Lower lobe of right lung (tissue), 2 donors: ENCODE data around the gene TOR1A. TPM values are rescaled to one million over a fixed set of nuclear protein-coding genes. Genes with fewer than 3 reads are reported as not detected.

ENCODE experiments used
- ATAC-seq, 2 donors: fragments of 200-7000 bp; cut with Tn5 transposase; one replicate each; pipeline ENCODE4 v1.9.1; 2020 to 2022; ENCODE audit warnings: mild to moderate bottlenecking in 2 of 2, moderate library complexity in 2 of 2
- DNase-seq: peaks from one replicate; pipeline ENCODE4 v3.0.0-alpha.2; 2020
- H3K27ac ChIP-seq: fragments of 200-600 bp; one replicate; pipeline ENCODE4 v1.8.0; 2022
- H3K27me3 ChIP-seq: fragments of 200-600 bp; one replicate; pipeline ENCODE4 v1.8.0; 2022; ENCODE audit warnings: low read depth
- H3K36me3 ChIP-seq: fragments of 200-600 bp; one replicate; pipeline ENCODE4 v1.8.0; 2022; ENCODE audit warnings: mild to moderate bottlenecking
- H3K4me1 ChIP-seq: fragments of 200-600 bp; one replicate; pipeline ENCODE4 v1.8.0; 2022
- H3K4me3 ChIP-seq: fragments of 200-600 bp; one replicate; pipeline ENCODE4 v1.8.0; 2022; ENCODE audit warnings: mild to moderate bottlenecking
- H3K9me3 ChIP-seq: fragments of 200-600 bp; one replicate; pipeline ENCODE4 v1.8.0; 2022
- intact Hi-C: fragments of 100-400 bp; cut with DNase I; formaldehyde crosslinking; loops from one replicate; pipeline ENCODE4 v1.11.0; 2022
- total RNA-seq: library from RNA; stranded (reverse); fragmentation: NEBNext Ultra II Directional; extraction: Animal tissue kit (Norgen Biotek cat#: 25700); gene quantifications from one replicate; pipeline ENCODE4 v1.2.1, GENCODE V29; 2021
- TF ChIP-seq, protein P1 (sequence below): fragments of 200-600 bp; IDR thresholded peaks from one replicate; pipeline ENCODE4 v1.8.0; 2022; ENCODE audit warnings: antibody characterized with exemption, mild to moderate bottlenecking
- donor health status: DM: no; HTN: yes; CAD: no; lungs with severe emphysema.

The TOR1A gene
- total RNA-seq, 1 donor from 2014 or later, result 34.6 TPM

DNA sequence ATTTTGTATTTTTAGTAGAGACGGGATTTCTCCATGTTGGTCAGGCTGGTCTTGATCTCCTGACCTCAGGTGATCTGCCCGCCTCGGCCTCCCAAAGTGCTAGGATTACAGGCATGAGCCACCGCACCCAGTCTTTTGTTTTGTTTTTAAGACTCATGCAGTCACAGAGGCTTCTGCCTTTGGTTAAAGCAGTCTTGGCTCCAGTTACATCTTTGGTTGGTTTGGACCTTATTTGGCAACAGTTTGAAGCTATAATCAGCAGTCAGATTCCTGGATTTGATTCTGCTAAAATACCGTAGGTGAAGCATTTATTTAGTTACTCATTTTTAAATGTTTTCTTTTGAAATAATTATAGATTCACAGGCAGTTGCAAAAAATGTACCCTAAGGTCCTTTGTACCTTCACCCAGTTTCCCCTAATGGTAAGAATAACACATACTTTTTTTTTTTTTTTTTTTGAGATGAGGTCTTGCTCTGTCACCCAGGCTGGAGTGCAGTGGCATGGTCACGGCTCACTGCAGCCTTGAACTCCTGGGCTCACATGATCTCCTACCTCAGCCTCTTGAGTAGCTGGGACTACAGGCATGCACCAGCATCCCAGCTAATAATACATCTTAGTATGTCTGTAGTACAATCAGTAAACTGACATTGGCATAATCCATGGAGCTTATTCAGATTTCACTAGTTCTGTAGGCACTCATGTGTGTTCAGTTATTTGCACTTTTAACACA is 27.1 kb upstream of the TOR1A start:
- H3K4me1 ChIP-seq, result no peaks in the 10 kb centered on the region
- H3K27ac ChIP-seq, result no peak overlapping the region
- DNase-seq (no peak), ATAC-seq (no peak)
- intact Hi-C loops, result no loop called here
- H3K27me3 ChIP-seq, result no peaks in the 10 kb centered on the region
- H3K4me3 ChIP-seq, result no peak overlapping the region
- TF ChIP-seq, protein P1, sequence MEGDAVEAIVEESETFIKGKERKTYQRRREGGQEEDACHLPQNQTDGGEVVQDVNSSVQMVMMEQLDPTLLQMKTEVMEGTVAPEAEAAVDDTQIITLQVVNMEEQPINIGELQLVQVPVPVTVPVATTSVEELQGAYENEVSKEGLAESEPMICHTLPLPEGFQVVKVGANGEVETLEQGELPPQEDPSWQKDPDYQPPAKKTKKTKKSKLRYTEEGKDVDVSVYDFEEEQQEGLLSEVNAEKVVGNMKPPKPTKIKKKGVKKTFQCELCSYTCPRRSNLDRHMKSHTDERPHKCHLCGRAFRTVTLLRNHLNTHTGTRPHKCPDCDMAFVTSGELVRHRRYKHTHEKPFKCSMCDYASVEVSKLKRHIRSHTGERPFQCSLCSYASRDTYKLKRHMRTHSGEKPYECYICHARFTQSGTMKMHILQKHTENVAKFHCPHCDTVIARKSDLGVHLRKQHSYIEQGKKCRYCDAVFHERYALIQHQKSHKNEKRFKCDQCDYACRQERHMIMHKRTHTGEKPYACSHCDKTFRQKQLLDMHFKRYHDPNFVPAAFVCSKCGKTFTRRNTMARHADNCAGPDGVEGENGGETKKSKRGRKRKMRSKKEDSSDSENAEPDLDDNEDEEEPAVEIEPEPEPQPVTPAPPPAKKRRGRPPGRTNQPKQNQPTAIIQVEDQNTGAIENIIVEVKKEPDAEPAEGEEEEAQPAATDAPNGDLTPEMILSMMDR, result no peak
- no peaks in the 10 kb centered on the region for H3K9me3 ChIP-seq
- peaks cover 63% of the 10 kb centered on the region for H3K36me3 ChIP-seq

DNA sequence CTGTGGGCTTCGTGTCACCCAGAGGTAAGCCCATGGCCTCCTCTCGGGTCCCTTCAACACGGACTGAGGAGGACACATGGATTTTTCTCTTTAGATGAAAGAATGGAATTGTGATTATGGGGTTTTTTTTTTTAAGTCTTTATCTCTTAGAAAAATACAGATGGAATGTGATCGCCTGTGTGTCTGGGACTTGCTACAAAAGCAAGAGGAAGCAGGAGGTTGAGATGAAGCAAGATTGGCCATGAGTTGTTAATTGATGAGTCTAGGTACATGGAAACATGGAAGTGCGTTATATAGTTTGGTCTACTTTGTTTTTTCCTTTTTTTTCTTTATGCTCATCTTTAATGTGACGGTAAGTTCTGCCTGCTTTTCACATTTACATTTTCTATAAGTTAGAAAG is 26.0 kb upstream of the TOR1A start:
- TF ChIP-seq, protein P1, result no peak
- H3K4me3 ChIP-seq, result no peak overlapping the region
- no peaks in the 10 kb centered on the region for H3K27me3 ChIP-seq
- H3K36me3 ChIP-seq, result peaks cover 55% of the 10 kb centered on the region
- no peak overlapping the region for H3K27ac ChIP-seq
- DNase-seq (no peak), ATAC-seq (no peak)
- no peaks in the 10 kb centered on the region for H3K4me1 ChIP-seq
- H3K9me3 ChIP-seq, result no peaks in the 10 kb centered on the region
- intact Hi-C loops, result no loop called here

DNA sequence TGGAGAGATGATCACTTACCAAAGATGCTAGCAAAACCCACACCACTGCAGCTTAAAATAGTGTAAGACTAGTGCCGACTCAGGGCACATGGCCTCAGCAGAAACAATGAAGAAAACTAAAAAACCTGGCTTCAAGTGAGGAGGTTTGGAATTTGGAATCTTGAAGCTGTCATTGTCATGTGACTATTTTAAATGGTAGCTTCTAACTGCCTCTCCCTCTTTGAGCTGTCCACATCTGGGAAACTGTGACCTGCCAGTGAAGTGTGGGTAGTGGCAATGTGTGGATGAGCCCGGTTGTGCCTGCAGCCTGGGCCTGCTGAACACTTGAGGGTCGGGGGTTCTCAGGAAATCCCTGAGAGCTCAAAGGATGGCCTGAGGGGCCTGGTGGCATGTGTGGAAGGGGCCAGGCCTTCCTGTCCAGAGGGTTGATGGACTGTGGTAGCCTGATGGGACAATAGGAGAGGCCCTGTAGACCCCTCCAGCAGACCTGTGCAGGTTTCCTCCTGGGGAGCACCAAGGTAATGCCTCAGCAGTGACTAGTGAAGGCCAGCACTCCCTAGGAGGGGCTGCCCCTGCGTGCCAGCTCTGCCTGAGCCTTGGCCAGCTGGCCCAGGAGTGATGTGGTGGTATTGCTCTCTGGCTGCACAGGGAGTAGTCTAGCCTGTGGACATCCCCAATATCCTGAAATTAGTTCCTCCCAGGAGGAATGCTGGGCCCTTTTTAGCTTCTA is 24.9 kb upstream of the TOR1A start:
- peaks cover 44% of the 10 kb centered on the region for H3K36me3 ChIP-seq
- no peak overlapping the region for H3K27ac ChIP-seq
- no peaks in the 10 kb centered on the region for H3K27me3 ChIP-seq
- no peaks in the 10 kb centered on the region for H3K4me1 ChIP-seq
- TF ChIP-seq, protein P1, result no peak
- no peaks in the 10 kb centered on the region for H3K9me3 ChIP-seq
- intact Hi-C loops, result no loop called here
- ATAC-seq (peak in 1 of 2 donors; percentile 47), DNase-seq (no peak)
- no peak overlapping the region for H3K4me3 ChIP-seq

DNA sequence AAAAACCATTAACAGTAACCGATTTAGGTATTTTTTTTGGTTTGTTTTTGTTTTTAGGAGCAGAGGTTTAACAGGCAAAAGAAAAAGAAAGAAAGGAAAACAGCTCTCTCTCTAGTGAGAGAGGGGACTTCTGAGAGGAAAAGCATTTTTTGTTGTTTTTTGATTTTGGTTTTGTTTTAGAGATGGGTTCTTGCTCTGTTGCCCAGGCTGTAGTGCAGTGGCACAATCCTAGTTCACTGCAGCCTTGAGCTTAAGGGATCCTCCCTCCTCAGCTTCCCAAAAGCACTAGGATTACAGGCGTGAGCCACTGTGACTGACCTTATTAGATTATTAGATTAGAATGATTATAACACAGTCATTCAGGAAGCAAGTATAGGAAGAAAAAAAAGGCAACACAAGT is 21.4 kb upstream of the TOR1A start:
- DNase-seq, result no peak
- Histone ChIP-seq H3K9me3 (no peaks in the 10 kb centered on the region), H3K27ac (no peak overlapping the region), H3K27me3 (no peaks in the 10 kb centered on the region), H3K36me3 (peaks cover 9% of the 10 kb centered on the region), H3K4me3 (no peak overlapping the region), H3K4me1 (no peaks in the 10 kb centered on the region)
- TF ChIP-seq, protein P1, result no peak
- intact Hi-C loops, result no loop called here
- ATAC-seq, result no peak

DNA sequence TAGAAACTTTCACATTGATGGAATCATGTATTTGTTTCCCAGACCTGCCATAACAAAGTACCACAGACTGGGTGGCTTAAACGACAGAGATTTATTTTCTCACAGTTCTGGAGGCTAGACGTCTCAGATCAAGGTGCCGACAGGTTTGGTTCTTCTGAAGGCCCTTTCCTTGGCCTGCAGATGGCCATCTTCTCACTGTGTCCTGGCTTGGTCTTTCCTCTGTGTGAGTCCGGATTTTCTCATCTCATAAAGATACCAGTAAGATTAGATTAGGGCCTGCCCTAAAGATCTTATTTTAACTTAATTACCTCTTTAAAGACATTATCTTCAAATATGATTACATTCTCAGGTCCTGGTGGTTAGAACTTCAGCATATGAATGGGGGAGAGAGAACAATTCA is 17.1 kb upstream of the TOR1A start:
- no peak for ATAC-seq
- DNase-seq, result no peak
- TF ChIP-seq, protein P1, result no peak
- Histone ChIP-seq H3K4me1 (peaks cover 23% of the 10 kb centered on the region), H3K27ac (no peak overlapping the region), H3K9me3 (no peaks in the 10 kb centered on the region), H3K27me3 (no peaks in the 10 kb centered on the region), H3K36me3 (no peaks in the 10 kb centered on the region), H3K4me3 (no peak overlapping the region)
- intact Hi-C loops, result no loop called here
